NCI-H2196 (cell line): Measurements from ENCODE around the gene NCEH1.
"Not testable (repeated sequence)": the region's sequence is repeated elsewhere in the genome, so short reads cannot be mapped to it uniquely, and the experiment has no call there.

Experiments
- DNase-seq: peaks from one replicate; lab custom pipeline; 2025; ENCODE audit not compliant: unreplicated experiment; lab: John Stamatoyannopoulos, UW

The NCEH1 gene

DNA sequence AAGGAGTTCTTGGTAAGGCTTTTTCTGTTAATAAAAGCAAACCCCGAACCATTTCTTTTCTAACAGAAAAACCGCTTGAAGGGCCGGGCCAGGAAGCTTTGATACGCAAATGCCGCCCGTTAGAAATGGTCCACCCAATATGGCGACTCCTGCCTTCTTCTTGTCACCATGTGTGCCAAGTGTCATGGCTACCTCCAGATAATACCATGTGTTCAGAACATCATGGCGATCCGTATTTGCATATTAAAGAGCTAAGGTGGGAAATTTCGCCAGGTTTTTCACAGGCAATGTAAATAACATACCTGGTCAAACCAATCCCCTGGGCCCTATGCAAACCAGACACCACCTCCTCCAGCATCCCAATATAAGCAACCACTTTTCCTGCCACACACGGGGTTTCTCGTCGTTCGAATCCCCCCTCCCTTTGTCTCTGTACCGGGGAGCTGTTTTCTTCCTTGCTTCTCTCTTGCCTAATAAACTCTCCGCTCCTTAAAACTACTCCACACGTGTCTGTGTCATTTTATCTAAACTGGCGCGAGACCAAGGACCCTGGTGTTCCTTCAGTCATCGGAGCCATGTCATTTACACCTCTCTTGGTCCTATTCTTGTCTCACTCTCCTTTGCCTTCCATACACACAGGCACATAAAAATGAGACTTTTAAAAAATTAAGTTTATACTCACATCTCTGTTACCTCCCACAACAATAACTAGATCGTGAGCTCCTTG lies 34.5 kb downstream of the NCEH1 start:
- no peak for DNase-seq

DNA sequence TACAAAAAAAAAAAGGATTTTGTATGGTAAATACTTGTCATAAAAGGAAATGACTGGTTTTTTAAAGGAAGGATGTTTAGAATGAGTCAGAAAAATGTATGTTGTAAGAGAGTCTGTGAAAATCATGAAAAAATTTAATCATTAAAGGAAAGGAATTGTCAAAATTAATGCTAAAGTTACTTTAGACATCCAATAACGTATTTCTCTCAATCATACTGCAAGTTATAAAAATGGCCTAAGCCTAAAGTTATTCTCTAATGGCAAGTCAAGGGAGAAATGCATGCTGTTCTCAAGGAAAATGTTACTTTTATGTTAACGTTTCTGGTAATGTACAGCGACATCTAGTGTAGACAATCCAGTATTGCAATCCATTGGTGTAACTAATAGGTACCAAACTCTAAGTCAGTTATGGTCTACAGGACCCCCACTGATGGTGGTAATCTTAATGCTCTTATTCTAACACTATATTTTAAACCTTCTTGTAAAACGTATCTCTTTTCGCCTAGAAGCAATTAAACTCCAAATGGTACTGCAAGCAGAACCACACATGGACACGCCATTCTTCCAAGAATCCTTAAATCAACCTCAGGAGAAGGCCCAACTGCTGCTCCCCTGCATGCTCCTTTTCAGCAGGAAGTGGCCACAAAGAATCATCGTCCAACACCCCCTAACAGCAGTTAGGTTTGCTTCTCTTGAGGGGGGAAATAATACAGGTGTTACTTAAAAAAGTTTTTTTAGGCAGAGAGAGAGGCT lies 35.2 kb downstream of the NCEH1 start:
- DNase-seq = no peak

DNA sequence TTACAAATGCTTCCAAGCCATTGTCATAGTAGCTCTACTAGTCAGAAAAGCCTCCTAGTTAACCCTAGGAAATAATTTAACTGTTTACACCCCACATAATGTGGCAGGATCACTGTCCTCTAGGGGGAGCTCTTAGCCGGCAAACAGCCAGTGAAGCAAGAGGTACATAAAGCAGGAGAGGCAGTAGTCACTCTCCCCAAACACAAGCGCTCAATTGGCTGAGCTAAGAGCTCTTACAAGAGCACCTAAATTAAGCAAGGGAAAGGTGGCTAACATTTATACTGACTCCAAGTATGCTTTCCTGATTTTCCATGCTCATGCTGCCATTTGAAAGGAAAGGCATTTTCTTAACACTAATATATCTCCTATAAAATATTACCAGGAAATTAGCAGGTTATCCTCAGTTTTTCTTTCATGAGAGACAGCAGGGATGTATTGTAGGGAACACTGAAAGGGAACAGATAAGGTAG lies 37.6 kb downstream of the NCEH1 start:
- peak; percentile 91 for DNase-seq

DNA sequence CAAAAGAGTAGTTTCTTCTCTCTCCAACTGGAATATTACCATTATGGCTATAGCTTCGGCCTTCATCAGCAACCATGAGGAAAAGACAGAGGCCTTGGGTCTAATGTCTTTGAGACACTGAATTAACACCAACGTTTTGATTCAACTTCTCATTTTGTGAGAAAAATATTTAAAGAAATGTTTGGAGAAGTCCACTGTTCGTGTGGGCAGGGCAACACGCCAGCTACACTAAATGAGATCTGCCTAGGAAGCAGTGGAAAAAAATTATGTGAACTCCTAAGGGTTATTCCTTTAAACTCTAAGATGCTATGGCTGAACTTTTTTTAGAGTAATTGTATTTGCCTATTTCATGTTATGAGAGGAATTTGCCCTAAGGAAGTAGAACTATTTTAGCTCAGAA lies 41.8 kb downstream of the NCEH1 start:
- DNase-seq = no peak

DNA sequence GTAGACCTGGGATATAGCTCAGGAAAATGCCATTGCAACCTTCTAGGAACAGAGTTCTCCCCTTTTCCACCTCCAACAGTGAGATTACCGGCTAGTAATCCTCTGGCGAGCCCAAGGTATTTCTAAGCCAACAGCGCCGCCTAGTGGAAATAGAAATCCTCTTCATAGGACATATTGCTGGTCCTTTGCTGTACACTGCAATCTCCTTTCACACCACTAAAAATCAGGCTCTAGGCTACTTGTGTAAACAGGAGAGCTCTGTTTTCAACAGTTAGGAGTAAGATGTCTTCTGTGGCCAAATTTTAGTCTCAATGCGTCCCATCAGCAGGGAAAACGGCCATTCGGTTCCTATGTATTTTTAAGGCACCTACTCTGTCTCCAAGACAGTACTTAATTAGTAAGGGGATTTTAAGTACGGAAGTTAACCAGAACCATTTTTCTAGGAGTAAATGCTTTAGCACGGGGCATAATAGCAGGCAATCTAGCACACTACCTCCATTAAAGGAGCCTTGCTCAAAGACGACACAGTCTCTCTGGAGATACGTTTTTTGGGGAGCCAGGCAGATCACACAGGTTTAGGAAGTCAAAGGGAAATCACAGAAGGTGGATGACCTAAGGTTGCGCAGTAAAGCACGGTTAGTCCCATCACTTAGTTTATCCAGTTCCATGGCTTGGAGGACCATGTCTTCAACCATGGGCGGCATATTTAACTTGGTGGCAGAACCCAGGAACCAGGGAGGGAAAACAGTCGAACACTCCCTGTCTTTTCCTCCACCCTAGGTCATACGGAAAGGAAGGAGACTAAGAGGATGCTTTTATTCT lies 43.8 kb downstream of the NCEH1 start:
- peak; percentile 98 for DNase-seq

DNA sequence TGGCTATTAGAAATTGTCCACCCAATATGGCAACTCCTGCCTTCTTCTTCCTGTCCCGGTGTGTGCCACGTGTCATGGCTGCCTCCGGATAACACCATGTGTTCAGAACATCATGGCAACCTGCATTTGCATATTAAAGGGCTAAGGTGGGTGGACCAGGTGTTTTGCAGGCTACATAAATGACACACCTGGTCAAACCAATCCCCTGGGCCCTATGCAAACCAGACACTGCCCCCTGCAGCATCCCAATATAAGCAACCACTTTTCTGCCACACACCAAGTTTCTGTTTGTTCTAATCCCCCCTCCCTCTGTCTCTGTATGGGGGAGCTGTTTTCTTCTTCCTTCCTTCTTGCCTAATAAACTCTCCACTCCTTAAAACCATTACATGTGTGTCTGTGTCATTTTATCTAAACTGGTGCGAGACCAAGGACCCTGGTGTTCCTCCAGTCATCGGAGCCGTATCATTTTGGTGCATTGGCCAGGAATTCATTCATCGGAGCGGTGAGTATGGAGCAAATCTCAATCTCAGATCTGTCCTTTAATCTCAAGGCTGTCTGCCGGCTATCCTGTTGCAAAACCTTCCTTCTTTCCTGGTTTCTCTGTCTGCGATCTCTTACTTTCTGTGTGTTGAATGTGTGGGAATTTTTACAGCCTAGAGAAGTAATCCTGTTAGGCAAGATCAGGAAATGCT lies 44.5 kb downstream of the NCEH1 start:
- no peak for DNase-seq

DNA sequence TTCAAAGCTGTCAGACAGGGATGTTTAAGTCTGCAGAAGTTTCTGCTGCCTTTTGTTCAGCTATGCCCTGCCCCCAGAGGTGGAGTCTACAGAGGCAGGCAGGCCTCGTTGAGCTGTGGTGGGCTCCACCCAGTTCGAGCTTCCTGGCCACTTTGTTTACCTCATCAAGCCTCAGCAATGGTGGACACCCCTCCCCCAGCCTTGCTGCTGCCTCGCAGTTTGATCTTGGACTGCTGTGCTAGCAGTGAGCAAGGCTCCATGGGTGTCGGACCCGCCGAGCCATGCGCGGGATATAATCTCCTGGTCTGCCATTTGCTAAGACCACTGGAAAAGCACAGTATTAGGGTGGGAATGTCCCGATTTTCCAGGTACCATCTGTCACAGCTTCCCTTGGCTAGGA lies 45.4 kb downstream of the NCEH1 start:
- DNase-seq = not testable (repeated sequence)

DNA sequence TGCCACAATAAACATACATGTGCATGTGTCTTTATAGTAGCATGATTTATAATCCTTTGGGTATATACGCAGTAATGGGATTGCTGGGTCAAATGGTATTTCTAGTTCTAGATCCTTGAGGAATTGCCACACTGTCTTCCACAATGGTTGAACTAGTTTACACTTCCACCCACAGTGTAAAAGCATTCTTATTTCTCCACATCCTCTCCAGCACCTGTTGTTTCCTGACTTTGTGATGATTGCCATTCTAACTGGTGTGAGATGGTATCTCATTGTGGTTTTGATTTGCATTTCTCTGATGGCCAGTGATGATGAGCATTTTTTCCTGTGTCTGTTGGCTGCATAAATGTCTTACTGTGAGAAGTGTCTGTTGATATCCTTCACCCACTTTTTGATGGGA lies 50.4 kb downstream of the NCEH1 start:
- not testable (repeated sequence) for DNase-seq

DNA sequence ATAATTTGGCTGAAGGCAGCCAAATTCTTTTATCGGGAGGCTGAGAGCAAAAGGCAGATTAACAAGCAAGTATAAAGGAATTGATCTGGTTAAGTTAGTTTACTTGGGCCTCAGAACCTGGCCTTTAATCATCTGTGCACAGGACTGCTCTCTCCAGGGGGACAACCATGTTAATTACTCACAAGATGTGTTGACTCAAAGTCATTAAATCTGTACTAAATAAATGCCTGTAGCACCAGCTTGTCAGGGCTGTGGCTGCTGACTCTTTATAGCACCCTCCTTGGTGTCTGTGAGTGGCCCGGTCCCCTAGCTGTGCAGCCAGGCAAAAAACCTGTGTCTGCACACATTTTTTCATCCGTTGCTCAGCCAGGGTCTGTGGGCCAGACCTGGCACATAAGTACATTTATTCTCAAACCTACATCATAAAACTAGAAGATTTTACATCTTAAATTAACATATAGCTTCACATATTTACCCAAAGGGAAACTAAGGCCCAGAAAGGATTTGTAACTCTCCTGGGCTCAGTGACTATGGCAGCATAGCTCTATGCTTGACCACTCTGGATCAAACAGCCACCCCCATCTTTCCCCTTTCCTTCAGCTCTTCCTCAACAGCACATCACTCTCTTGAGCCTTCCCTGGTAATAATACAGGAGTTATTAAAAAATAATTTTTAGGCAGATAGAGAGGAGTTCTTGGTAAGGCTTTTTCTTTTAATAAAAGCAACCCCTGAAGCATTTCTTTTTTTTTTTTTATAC lies 51.4 kb downstream of the NCEH1 start:
- DNase-seq = no peak

DNA sequence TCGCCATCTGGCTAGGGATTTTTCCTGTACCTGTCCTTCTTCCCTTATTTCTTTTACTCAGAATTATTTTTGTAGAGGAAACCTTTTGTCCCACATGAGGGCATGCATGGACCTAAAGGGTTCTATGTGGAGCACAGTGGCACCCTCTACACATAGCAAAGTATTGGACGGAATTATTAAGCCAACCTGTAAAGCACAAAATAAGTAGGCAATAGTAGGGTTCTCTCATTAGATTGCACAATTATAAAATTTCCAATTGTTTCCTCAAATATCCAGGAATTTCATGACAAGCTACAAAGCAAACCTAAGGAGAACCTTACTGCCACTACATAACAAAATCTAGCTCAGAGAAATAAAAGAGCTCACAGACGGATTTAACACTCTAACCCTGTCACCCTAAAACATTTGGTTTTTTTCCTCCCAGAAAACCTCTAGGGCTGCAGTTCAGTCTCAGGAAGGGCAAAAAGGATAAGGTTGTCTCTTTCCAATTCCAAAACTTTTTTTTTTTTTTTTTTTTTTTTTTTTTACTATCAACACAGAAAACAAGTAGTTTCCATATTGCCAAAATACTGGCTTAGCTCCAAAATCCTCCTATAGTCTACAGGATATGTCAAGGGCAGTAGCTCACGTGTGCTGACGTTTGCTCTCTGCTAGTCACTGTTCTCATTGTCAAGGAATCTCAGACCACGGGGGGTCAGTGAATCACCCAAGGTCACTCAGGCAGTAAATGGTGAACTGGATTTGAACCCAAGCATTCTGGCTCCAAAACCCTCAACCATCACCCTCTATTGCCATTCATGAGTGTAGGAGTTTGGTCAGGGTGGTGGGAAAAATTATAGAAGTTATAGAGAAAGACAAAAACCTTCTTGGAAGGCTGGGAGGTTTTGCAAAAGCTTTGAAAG lies 52.3 kb downstream of the NCEH1 start:
- DNase-seq = no peak

DNA sequence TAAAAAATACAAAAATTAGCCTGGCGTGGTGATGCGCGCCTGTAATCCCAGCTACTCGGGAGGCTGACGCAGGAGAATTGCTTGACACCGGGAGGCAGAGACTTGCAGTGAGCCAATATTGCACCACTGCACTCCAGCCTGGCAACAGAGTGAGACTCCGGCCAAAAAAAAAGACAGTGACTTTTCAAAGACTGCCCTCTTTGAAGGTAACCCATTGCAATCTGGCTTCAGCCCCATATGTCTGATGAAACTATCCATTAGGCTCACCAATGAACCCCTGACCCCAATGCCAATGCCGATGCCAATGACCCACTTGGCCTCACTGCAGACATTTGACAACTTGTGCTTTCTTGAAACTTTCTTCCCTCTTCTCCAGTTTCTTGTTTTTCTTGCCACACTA lies 54.3 kb downstream of the NCEH1 start:
- no peak for DNase-seq

DNA sequence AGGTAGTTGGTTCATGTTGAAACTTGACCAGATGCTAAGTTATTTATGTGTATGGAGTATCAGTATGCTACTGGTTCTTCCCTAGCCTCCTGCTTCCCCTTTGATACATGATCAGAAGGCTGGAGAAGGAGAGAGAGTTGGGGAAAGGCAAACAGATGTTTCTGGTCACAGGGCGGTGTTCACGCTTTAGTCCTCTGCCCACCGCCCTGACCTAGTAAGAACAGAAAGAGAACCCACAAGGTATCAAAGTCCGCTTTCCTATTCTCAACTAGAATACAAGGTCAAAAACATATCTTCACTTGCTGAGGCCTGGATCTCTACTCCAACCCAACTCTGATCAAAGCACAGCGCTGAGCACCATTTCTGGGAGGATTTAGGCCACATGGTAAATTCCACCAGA lies 55.5 kb downstream of the NCEH1 start:
- DNase-seq = no peak

DNA sequence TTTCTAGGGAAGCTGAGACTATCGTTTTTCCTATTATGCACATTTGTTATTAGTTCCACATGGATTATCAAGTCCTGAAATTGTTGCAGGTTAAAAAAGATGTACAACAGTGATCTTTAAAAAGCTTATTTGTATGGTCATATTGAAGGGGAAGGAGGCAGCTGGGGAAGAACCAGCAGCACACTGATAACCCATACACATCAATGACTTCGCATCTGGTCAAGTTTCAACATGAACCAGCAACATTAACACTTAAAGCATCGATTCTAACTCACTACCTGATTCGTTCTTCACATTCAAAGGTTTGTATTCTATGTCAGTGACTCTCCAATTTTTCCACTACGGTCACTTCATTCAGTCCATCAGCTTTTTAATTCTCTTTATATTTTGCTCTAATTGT lies 56.4 kb downstream of the NCEH1 start:
- DNase-seq = no peak

DNA sequence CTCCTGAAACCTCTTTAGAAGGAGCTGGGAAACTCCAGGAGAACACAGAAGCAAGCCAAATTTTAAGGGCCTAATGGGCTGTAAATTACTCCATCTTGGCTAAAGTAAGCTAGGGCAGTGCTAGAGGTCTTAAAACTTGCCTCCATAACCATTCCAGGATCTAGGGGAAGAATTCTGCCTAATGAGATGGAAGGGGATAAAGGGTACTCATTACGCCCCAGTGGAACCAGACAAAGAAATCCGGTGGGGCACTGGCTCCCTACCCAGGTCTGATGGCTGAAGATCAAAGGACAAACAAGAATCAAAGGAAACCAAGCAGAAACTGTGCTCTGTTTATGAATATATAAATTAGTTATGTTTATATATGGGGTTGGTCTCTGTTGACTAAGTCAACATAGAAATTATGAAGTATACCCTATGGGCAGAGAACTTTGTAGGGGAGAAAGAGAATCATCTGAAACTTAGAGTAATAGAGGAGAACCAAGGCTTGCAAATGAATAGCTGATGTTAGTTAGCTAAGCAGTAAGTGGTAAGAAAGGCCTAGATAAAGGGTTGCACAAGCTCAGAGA lies 57.8 kb downstream of the NCEH1 start:
- no peak for DNase-seq

DNA sequence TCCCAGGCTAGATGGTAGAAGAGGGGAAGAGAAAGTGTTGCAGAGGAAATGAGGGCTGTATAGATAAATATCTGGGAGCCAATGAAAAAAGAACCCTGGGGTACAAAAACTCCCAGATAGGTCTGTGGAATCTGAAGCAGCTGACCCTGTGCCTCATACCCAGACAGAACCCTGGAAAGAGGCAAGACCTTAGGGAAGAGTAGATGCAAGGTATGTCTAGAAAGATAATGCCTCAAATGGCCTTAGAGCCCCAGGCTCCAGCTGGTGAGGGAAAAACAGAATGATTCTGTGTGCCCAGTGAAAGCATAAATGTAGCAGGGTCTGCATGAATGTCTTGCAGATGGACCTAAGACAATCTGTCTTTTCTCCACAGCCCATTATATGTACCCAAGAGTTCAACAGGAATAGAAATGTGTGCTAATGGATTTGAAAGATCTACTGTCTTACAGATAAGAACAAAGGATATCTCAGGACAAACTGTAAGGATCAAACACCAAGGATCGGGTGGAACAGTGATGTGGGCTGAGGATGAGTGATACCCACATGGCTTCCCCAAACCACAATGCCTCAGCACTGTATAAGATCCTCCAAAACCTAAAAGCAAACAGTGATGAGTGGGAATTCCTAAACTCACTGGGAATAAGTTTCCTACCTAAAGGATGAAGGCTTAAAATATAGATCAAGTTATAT lies 58.8 kb downstream of the NCEH1 start:
- no peak for DNase-seq

DNA sequence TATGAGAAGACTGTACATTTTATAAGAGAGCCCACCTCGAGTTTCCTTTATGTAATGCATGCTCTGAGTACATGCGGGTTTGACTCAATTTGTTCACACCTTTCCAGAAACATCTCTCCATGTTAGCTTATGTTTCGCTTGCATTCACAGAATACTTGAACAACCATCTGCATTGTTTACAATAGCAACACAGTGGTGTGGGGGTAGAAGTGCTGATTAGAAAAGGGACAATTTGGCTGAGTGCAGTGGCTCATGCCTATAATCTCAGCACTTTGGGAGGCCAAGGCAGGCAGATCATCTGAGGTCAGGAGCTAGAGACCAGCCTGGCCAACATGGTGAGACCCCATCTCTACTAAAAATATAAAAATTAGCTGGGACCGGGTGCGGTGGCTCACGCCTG lies 60.9 kb downstream of the NCEH1 start:
- no peak for DNase-seq

DNA sequence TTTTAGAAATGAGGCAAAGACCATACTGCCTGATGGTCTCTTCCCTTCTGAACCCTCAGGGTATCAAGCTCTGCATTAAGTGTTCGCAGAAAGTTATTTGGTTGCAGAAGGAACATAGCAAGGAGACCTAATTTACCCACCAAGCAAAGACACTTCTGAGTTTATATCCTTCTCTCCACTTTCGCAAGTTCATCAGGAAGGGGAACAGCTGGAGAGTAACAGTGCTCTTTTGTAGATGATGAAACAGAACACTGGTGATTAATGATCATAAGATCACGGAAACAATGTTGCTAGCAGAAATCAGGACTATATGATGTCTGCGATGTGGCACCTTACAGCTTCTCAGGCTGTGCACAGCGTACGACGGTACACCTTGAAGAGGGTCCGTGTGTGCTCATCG lies 62.1 kb downstream of the NCEH1 start:
- DNase-seq = no peak

DNA sequence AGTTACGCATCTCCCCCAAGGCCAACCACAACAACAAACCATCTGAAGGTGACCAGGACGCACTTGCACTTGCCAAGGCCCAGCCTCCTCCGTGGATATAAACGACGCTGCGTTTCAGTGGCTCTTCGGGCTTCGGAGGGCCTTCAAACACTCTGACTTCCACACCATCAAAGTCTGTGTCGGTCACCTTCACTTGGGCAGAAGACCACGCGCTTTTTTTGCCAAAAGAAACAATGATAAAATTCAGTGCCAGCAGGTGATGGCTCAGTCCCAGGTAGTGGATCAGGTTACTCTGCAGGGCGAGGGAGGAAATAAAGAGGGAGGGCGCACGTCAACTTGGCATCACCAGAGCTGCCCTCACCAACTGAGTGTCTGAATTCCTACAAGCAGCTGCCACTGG lies 63.0 kb downstream of the NCEH1 start:
- peak; percentile 85 for DNase-seq
